GM12892 (cell line): ENCODE results near the gene P2RX1.

ENCODE experiments used
- POLR2A ChIP-seq: IDR thresholded peaks from 2 replicates; pipeline ENCODE4 v1.6.1; 2011; ENCODE audit warnings: low read depth, low read length, control low read depth
- TAF1 ChIP-seq: IDR thresholded peaks from 2 replicates; pipeline ENCODE4 v1.6.1; 2011; ENCODE audit warnings: low read depth, mild to moderate bottlenecking, control low read depth, low read length, borderline replicate concordance

- no peak for TF ChIP-seq POLR2A
- TF ChIP-seq TAF1 = no peak
Measured at GRCh38 chr17:3927628-3928340, 11.5 kb upstream of the P2RX1 start.
